Measurements from ENCODE around the gene CNTN1.

DNA sequence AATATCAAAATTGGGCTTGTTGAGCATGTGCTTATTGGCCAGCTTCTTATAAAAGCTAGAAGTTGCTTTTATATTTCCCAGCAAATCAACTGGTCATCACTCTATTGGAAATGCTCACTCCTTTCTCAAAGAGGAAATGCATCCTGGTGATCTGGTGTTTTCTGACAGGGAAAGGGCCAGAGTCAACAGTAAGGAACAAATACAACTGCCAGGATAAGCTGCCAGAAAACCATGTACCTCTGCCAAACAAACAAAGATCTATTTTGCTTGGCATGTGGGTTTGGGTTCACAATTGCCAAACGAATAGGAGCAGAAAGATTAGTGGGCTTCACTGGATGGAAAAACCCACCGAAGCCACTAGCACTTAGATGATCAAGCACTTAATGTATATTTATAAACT, 369.0 kb downstream of the CNTN1 start:
- TF ChIP-seq TARDBP (IDR thresholded peaks at IDR 0.05): no peak
- TF ChIP-seq FOXA1 (IDR thresholded peaks at IDR 0.05): no peak
- TF ChIP-seq FOXM1 (IDR thresholded peaks at IDR 0.05; ENCODE audit: borderline replicate concordance): no peak
- no peak for TF ChIP-seq FOXK2 (IDR thresholded peaks at IDR 0.05)
- no peak for TF ChIP-seq SP1 (IDR thresholded peaks at IDR 0.05)
- no peak for TF ChIP-seq ARNT (IDR thresholded peaks at IDR 0.05)
- no peak for TF ChIP-seq SUZ12 (IDR thresholded peaks at IDR 0.05)
- TF ChIP-seq BHLHE40 (IDR thresholded peaks at IDR 0.05; ENCODE audit: borderline replicate concordance): no peak
- TF ChIP-seq NFRKB (IDR thresholded peaks at IDR 0.05): no peak

All from HEK293T (cell line).